ENCODE measurements around the gene ZNF444. TPM values are rescaled to one million over a fixed set of nuclear protein-coding genes. Genes with fewer than 3 reads are reported as not detected.

The ZNF444 gene
- total RNA-seq, 1 experiment from 2014 or later: 92.2 TPM

DNA sequence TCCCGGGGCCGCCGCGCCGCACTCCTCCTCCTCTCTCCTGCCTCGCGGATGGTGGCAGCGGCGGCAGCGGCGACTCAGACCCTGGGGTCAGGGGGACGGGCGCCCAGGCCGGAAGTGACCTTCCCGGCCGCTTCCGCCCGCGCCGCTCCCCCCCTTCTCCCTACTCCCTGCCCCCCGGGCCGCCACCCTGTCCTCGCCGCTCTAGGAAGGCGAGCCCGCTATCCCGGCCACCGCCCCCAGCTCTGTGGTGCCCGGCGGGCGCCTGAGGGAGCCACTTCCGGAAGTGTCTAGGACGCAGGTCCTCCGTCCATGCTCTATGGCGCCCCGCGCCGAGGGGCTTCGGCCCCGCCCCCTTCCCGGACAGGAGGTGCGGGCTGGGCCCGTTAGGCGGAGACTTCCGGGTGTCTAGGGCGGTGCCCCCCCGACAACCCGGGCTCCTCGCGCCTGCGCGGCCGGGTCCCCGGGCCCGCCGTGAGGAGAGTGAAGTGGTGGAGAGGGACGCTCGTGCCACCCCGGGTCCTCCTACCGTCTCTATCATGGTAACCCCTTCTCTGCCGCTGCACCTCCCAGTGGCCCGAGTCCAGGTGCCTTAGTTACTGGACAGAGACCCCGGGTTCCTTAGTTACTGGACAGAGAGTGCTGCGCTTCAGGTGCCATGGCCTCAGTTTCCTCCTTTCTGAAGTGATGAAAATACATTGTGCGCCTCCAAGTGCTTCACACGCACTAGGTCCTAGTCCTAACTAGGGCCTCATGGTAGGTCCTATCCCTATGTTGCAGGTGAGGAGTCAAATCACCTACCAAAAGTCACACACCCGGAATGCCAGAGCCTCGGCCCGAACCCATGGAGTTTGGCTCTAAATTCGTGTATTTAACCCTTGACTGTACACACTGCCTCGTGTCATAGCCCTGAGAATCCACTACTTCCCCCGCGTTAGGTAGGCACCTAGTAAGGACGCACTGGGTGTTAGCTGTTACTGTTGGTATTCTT, 19.6 kb upstream of the ZNF444 start, which contains the start of gene ZNF787:
TSS of gene ZNF787 (minus strand) at position 116 of the 988 bp plus-strand sequence. CDS start 18,078 bp downstream, outside the sequence.
- H3K27me3 ChIP-seq (replicated peaks; ENCODE audit: control insufficient read depth, insufficient read depth, low read length): no peaks in the 10 kb centered on the region
- peaks cover 17% of the 10 kb centered on the region for H3K4me1 ChIP-seq
- Mint-ChIP-seq H3K36me3 (ENCODE audit: insufficient read depth, unreplicated experiment) (peaks cover 44% of the 10 kb centered on the region), H3K27me3 (ENCODE audit: insufficient read depth, unreplicated experiment) (no peaks in the 10 kb centered on the region), H3K9me3 (ENCODE audit: unreplicated experiment) (no peaks in the 10 kb centered on the region), H3K4me1 (ENCODE audit: low read depth, unreplicated experiment) (peaks cover 12% of the 10 kb centered on the region), H3K27ac (ENCODE audit: unreplicated experiment) (peak within 1 kb of the TSS; percentile 82), H3K4me3 (ENCODE audit: unreplicated experiment) (peak within 1 kb of the TSS; percentile 89)
- no peaks in the 10 kb centered on the region for H3K9me3 ChIP-seq
- H3K36me3 ChIP-seq (ENCODE audit: control insufficient read depth, insufficient read depth, low read length): peaks cover 8% of the 10 kb centered on the region
- ChIA-PET POLR2A (interaction anchor here (0.5 to 1.5 kb wide), 9 partner anchors 14 to 954 kb away, joined by 3 to 8 read pairs (median 4); partner anchors contain the start of genes U2AF2, ZNF444 and ZSCAN5A), CTCF (interaction anchor here (0.8 to 1.2 kb wide), 5 partner anchors 50 to 467 kb away, joined by 3 to 8 read pairs (median 5); no protein-coding TSS in a partner anchor)
- intact Hi-C loops (cut with micrococcal nuclease; ENCODE audit: unreplicated experiment): loop anchor here (1.0 to 2.0 kb wide), 2 partner anchors 20 to 193 kb away; partner anchors contain the start of genes ZNF444 and ZSCAN5A
- peak within 1 kb of the TSS; percentile 97 for H3K4me3 ChIP-seq (ENCODE audit: low read depth, low read length)
- BruUV-seq (replicated peaks): no TSS peak
- DNase-seq: peak; percentile 99 to 100
- TF ChIP-seq, protein P1, sequence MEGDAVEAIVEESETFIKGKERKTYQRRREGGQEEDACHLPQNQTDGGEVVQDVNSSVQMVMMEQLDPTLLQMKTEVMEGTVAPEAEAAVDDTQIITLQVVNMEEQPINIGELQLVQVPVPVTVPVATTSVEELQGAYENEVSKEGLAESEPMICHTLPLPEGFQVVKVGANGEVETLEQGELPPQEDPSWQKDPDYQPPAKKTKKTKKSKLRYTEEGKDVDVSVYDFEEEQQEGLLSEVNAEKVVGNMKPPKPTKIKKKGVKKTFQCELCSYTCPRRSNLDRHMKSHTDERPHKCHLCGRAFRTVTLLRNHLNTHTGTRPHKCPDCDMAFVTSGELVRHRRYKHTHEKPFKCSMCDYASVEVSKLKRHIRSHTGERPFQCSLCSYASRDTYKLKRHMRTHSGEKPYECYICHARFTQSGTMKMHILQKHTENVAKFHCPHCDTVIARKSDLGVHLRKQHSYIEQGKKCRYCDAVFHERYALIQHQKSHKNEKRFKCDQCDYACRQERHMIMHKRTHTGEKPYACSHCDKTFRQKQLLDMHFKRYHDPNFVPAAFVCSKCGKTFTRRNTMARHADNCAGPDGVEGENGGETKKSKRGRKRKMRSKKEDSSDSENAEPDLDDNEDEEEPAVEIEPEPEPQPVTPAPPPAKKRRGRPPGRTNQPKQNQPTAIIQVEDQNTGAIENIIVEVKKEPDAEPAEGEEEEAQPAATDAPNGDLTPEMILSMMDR (IDR thresholded peaks at IDR 0.05; ENCODE audit: insufficient read depth in 1 of 2, low read depth in 1 of 2, low read length in 1 of 2, severe bottlenecking in 1 of 2, unreplicated experiment in 1 of 2): no peak

DNA sequence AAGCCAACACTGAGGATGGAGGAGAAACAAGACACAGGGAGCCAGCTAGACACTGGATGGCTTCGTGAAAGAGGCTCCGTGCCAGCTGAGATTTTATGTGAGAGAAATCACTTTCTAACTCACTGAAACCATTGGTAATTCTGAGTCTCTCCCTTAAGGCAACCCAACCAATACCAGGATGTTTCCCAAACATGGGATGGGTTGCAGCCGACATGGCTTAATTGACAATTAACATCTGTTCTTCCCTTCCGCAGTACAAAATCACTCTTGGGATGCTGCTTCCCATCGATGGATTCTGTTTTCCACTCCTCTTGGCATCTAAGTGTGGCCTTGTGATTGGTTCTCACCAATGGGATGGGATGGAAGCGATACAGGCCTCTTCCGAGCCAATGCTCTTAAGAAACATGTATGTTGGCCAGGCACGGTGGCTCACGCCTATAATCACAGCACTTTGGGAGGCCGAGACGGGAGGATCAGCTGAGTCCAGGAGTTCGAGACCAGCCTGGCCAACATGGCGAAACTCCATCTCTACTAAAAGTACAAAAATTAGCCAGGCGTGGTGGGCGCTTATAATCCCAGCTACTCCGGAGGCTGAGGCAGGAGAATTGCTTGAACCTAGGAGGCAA, 17.7 kb upstream of the ZNF444 start:
- H3K4me1 ChIP-seq: peaks cover 17% of the 10 kb centered on the region
- H3K4me3 ChIP-seq (ENCODE audit: low read depth, low read length): no peak overlapping the region
- CTCF ChIA-PET: no interaction called here
- POLR2A ChIA-PET: no interaction called here
- Mint-ChIP-seq H3K4me1 (ENCODE audit: low read depth, unreplicated experiment) (peaks cover 12% of the 10 kb centered on the region), H3K36me3 (ENCODE audit: insufficient read depth, unreplicated experiment) (peaks cover 27% of the 10 kb centered on the region), H3K4me3 (ENCODE audit: unreplicated experiment) (no peak overlapping the region), H3K9me3 (ENCODE audit: unreplicated experiment) (no peaks in the 10 kb centered on the region), H3K27ac (ENCODE audit: unreplicated experiment) (no peak overlapping the region), H3K27me3 (ENCODE audit: insufficient read depth, unreplicated experiment) (no peaks in the 10 kb centered on the region)
- peaks cover 5% of the 10 kb centered on the region for H3K36me3 ChIP-seq (ENCODE audit: control insufficient read depth, insufficient read depth, low read length)
- H3K9me3 ChIP-seq: no peaks in the 10 kb centered on the region
- intact Hi-C loops (cut with micrococcal nuclease; ENCODE audit: unreplicated experiment): no loop called here
- H3K27me3 ChIP-seq (replicated peaks; ENCODE audit: control insufficient read depth, insufficient read depth, low read length): no peaks in the 10 kb centered on the region
- TF ChIP-seq, protein P1 (IDR thresholded peaks at IDR 0.05; ENCODE audit: insufficient read depth in 1 of 2, low read depth in 1 of 2, low read length in 1 of 2, severe bottlenecking in 1 of 2, unreplicated experiment in 1 of 2): no peak
- no peak for DNase-seq
- BruUV-seq (replicated peaks): no TSS peak

DNA sequence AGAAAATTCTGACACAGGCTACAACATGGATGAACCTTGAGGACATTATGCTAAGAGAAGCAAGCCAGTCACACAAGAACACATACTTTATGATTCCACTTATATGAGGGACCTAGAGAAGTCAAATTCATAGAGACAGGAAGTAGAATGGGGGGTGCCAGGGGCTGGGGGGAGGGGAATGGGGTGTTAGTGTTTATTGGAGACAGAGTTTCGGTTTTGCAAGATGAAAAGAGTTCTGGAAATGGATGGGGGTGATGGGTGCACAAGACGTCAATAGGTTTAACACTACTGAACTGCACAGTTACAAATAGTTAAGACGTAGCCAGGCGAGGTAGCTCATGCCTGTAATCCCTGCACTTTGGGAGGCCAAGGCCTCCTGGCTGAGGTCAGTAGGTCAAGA, 16.5 kb upstream of the ZNF444 start:
- no peak overlapping the region for H3K4me3 Mint-ChIP-seq (ENCODE audit: unreplicated experiment)
- Histone ChIP-seq H3K4me3 (ENCODE audit: low read depth, low read length) (no peak overlapping the region), H3K36me3 (ENCODE audit: control insufficient read depth, insufficient read depth, low read length) (no peaks in the 10 kb centered on the region), H3K4me1 (peaks cover 9% of the 10 kb centered on the region), H3K9me3 (no peaks in the 10 kb centered on the region), H3K27me3 (replicated peaks; ENCODE audit: control insufficient read depth, insufficient read depth, low read length) (no peaks in the 10 kb centered on the region)
- no peaks in the 10 kb centered on the region for H3K9me3 Mint-ChIP-seq (ENCODE audit: unreplicated experiment)
- DNase-seq: no peak
- intact Hi-C loops (cut with micrococcal nuclease; ENCODE audit: unreplicated experiment): no loop called here
- TF ChIP-seq, protein P1 (IDR thresholded peaks at IDR 0.05; ENCODE audit: insufficient read depth in 1 of 2, low read depth in 1 of 2, low read length in 1 of 2, severe bottlenecking in 1 of 2, unreplicated experiment in 1 of 2): no peak
- POLR2A ChIA-PET: no interaction called here
- peaks cover 7% of the 10 kb centered on the region for H3K4me1 Mint-ChIP-seq (ENCODE audit: low read depth, unreplicated experiment)
- no peaks in the 10 kb centered on the region for H3K27me3 Mint-ChIP-seq (ENCODE audit: insufficient read depth, unreplicated experiment)
- H3K27ac Mint-ChIP-seq (ENCODE audit: unreplicated experiment): no peak overlapping the region
- H3K36me3 Mint-ChIP-seq (ENCODE audit: insufficient read depth, unreplicated experiment): peaks cover 18% of the 10 kb centered on the region
- CTCF ChIA-PET: no interaction called here
- no TSS peak for BruUV-seq (replicated peaks)

Measured in Caco-2 (cell line).